IPS DF 4.7 (cell line): ENCODE data around the gene GPRC6A.
"Not testable (repeated sequence)": the region's sequence is repeated elsewhere in the genome, so short reads cannot be mapped to it uniquely, and the experiment has no call there.

Experiments used
- DNase-seq: peaks from one replicate; pipeline ENCODE4 v3.0.0-alpha.2; 2013; ENCODE audit warnings: low spot score; ENCODE audit errors: extremely low read depth

Gene GPRC6A, protein sequence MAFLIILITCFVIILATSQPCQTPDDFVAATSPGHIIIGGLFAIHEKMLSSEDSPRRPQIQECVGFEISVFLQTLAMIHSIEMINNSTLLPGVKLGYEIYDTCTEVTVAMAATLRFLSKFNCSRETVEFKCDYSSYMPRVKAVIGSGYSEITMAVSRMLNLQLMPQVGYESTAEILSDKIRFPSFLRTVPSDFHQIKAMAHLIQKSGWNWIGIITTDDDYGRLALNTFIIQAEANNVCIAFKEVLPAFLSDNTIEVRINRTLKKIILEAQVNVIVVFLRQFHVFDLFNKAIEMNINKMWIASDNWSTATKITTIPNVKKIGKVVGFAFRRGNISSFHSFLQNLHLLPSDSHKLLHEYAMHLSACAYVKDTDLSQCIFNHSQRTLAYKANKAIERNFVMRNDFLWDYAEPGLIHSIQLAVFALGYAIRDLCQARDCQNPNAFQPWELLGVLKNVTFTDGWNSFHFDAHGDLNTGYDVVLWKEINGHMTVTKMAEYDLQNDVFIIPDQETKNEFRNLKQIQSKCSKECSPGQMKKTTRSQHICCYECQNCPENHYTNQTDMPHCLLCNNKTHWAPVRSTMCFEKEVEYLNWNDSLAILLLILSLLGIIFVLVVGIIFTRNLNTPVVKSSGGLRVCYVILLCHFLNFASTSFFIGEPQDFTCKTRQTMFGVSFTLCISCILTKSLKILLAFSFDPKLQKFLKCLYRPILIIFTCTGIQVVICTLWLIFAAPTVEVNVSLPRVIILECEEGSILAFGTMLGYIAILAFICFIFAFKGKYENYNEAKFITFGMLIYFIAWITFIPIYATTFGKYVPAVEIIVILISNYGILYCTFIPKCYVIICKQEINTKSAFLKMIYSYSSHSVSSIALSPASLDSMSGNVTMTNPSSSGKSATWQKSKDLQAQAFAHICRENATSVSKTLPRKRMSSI

DNA sequence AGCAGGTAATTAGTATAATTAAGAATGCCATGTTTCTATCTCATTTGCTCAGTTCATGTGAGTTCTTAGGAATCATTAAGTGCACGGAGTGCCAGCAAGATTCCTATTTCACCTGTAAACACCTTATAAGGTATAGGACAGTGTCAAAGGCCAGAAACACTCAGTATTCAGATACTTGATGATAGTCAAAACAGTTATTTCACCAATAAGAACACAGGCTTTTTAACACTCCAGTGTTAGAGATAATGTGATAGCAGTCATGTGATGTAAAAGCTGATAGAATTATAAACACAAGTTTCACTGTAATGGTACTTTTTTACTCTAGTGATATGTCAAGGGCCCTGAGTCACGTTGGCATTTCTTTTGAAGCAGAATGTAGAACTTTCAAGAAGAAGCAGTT lies at the start of gene GPRC6A:
Gene GPRC6A, minus strand, starts transcription at position 101 of the 400 bp plus-strand sequence. Its CDS starts 70 bp downstream, at position 31.
- no peak for DNase-seq

DNA sequence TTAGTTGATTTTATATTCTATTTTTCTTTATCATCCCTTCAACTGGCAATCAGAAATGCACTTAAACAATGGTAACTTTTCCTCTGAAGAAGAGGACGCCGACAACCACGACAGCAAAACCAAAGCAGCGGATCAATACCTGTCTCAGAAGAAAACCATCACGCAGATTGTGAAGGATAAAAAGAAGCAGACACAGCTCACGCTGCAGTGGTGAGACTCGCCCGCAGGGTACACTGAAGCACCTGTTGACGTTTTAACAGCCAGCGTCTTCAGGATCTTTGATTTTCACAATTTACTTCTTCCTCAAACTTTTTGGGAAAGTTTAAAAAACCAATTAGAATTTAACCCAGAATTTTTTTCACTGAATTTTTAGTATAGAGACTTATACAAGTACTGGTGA lies 48.9 kb upstream of the GPRC6A start:
- DNase-seq: no peak

DNA sequence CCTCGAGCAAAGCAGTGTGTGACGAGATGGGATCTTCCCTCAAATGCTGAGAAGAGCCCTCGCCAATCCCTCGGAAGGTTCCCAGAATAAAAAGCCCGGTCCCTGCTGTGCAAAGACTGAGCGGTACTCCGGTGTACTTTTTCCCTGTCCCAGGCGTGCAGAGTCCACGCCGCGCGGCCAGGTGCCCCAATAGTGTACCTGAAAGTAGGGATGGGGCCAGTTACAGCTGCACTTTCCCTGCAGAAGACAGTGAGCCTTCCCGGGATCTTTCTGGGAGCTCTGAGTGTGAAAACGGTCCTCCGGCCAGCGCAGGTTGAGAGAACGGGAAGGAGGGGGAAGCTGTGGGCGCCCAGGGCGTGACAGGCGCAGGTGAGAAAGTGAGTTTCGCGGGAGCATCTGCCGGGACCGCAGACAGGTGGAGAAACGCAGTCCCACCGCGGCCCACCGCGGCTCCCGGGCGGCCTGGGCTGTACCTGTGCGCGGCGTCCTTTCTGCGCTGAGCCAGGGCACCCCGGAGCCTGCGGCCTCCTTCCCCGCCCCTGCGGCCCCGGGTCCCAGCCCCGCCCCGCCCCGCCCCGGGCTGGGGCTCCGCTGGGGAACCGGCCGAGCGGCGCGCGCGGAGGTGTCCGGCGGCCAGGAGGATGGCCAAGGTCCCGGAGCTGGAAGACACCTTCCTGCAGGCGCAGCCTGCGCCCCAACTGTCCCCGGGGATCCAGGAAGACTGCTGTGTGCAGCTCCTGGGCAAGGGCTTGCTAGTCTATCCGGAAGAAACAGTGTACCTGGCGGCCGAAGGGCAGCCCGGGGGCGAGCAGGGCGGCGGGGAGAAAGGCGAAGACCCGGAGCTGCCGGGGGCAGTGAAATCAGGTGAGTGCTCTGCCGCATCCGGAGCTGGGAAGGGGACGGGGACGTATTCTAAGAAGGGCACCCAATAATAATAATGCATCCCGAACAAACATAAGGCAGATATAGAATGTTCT lies 48.0 kb upstream of the GPRC6A start, which contains the start of gene RFX6:
Gene RFX6, plus strand, starts transcription at position 608 of the 977 bp plus-strand sequence. Its CDS starts 34 bp downstream, at position 642.
- no peak for DNase-seq

DNA sequence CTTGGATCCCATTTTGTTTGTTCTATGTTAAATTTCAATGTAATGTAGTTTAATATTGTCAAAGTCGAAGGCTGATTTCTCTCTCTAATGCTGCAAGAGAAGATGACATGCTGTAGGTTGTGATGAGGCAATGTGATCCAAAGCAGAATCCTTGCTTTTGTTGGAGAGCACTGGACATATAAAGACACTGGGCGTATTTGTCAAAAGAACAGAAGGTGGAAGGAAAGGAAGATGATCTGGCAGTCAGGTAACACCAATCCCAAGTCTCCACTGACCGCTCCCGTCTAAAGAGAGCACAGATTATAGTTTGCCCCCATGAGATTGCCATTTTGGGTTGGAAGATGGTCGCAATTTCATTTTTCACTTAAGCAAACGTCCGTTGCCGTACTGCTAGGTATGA lies 47.2 kb upstream of the GPRC6A start:
- DNase-seq: no peak

DNA sequence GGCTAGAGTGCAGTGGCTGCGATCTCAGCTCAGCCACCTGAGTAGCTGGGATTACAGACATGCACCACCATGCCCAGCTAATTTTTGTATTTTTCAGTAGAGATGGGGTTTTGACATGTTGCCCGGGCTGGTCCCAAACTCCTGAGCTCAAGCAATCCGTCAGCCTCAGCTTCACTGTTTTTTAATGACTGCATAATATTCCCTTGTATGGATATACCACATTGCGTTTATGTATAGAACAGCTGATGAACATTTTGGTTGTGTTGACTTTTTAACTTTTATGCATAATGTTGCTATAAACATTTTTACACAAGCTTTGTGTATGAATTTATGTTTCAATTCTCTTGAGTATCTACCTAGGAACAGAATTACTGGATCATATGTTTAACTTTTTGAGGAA lies 43.9 kb upstream of the GPRC6A start:
- no peak for DNase-seq

DNA sequence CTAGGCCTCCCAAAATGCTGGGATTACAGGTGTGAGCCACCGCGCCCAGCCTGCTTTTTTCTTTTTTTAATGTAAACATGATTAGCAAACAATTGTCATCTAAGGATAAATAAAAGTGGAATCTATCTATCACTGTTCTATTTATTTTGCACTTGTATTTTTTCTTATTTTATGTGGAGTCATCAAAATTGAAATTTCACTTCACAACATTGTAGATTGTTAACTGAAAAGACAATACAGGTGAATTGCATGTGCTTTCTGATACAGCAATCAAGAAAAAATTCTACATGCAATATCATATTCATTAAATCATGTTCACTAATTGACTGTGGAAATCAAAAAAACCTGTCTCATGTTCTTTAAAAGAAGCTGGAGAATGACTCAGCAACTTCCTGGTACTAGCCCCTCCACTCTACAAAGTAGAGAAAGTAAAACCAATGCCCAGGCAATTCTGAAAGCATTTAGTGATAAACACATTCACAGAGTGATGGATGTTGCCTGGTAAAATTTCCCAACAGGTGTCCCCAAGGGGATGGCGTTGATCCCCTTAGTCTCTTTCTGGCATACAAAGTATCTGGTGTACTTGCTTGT lies 37.5 kb upstream of the GPRC6A start:
- no peak for DNase-seq

DNA sequence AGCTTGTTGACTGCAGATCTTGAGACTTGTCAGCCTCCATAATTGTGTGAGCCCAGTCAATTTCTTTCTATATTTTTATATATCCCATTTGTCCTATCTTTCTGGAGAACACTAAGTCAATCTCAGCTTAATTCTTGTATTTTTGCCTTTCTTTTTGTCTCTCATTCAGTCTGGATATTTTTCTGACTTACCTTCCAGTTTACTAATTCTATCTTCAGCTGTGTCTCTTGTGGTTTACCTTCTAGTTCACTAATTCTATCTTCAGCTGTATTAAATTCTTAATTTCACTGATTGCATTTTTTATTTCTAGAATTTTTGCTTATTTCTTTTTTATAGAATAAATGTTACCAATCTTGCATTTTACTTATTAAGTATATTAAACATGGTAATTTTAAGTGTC lies 30.4 kb upstream of the GPRC6A start:
- DNase-seq: no peak

DNA sequence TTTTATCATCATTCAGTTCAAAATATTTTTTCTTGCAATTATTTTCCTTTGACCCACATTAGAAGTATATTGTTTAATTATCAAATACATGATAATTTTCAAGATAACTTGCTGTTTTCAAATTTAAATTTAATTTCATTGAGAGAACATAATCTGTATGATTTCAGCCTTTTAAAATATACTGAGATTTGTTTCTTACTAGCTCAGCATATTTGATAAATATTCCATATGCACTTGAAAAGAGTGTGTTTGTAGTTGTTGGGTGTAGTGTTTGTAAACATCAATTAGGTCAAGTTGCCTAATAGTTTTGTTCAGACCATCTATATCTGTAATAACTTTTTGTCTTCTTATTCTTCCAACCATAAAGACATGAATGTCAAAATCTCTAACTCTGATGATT lies 29.2 kb upstream of the GPRC6A start:
- DNase-seq: no peak

DNA sequence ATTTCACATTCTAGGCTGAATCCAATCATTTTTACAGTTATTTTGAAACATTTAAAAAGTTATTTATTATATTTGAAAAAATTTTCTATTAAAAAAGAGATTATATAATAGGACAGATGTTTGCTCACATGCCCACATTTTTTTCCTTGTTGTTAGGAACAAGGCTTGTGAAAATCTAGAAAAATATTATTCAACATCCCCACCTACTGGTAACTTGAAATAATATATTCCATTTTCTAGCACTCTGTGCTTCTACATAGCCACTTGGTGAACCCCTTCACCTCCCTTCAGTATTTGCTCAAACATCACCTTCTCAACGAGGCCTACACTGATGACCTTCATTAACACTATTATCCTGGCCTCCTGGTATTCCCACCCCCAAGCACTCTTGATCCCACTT lies 18.3 kb upstream of the GPRC6A start:
- DNase-seq: no peak

DNA sequence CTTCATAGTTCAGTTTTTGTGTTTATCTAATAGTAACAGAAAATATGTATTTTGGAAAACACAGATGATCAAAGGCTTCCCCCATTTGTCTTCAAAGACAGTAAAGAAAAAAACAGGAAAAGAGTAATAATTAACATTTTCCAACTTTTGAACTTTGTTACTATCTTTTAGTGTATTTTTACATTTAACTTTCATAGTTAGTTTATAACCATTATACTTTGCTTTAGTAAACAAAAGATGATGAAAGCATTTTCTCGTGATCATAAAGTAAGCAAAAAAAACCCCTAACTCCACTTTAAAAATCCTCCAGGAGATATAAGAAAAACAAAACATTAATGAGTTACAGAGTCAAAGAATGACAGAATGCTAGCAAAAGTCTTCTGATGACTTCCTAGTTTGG lies 13.6 kb upstream of the GPRC6A start:
- DNase-seq: no peak

DNA sequence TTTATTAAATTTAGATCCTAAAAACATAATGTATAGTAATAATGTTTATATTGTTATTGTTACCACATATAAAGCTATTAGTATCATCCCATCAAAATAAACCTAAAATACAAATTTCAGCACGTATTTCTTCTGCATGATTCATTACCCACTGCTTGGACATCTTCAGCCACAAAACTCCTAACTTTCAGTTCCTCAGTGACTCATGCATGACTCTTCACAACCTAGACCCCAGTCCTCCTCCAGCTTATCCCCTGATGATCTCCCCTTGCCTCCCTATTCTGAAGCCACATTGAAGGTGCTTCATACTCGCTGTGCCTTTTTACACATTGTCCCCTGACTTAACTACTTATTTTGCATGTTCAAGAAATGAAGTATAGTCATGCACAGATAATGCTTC lies 11.2 kb upstream of the GPRC6A start:
- no peak for DNase-seq

DNA sequence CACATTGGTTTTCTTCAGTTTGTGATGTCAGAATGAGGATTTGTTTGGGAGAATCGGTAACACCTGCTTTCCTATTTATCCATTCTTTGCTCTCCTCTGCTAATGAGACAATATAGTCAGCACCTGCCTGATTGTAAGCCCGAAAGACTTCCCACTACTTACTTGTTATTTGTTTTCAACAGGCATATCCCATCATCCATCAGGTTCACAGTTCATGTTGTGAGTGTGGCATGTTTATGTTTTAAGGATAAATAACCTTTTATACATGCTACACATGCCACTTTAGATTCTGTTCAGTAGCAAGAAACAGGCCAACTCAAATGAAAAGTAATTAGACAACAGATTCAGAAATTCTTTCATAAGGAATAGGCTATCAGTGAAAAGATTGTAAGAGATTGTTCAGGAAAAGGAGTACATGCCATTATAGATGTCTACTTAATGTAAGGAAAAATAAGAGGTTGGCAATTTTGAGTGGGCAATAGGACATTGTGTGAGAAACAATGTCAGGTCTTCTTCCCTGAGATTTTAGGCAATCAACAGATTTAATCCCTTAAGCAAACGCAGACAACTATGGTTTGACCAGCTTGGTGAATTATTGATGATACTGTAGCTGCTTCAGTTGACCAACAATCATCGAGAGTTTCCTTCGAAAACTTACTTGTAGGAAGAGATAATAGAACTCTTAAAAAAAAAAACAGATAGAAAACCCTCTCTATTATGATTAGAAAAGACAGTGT lies 7.9 kb upstream of the GPRC6A start:
- no peak for DNase-seq

DNA sequence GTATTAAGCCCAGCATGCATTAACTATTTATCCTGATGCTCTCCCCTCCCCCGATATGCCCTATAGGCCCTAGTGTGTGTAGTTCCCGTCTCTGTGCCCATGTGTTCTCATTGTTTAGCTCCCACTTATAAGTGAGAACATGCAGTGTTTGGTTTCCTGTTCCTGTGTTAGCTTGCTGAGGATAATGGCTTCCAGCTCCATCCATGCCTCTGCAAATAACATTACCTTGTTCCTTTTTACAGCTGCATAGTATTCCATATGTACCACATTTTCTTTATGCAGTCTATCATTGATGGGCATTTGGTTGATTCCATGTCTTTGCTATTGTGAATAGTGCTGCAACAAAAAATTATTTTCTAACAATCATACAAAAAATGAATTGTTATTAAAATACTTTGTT lies 5.6 kb upstream of the GPRC6A start:
- not testable (repeated sequence) for DNase-seq

DNA sequence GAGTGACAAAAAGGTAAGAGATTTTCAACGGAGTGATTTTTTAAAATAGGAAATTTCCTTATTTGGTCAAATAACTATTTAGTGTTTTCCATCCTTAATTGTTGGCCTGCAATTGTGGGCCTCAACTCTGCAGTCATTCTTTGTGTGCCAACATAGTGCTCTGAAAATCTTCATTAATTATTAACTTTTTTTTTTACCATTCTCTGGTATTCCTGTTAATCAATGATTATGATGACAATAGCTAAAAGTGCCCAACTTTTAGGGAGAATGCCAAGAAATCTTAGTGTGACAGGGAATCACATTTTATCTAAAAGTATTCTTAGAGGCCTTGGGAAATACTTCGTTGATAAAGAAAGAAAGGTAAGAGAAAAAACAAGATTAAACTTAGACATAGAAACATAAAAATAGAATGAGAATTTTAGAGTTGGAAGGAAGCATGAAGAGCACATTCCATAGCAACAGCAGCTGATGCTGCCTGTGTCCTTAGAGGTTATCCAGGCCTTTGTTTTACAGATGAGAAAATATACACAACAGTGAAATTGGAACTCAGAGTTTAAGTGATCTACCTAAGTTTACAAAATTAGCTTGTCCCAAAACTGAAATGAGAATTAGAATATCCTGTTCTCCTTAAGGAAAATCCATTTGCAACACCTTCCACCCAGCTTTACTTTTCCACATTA lies 1.2 kb downstream of the GPRC6A start:
- no peak for DNase-seq

DNA sequence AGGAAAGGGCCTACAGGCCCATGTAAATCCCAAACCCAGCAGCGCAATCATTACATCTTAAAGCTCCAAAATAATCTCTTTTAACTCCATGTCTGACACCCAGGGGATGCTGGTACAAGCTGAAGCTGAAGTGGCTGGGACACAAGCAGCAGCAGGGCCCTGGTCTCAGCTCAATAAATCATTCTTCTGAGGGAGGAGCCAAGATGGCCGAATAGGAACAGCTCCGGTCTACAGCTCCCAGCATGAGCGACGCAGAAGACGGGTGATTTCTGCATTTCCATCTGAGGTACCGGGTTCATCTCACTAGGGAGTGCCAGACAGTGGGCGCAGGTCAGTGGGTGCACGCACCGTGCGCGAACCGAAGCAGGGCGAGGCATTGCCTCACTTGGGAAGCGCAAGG lies 12.5 kb downstream of the GPRC6A start:
- DNase-seq: not testable (repeated sequence)

DNA sequence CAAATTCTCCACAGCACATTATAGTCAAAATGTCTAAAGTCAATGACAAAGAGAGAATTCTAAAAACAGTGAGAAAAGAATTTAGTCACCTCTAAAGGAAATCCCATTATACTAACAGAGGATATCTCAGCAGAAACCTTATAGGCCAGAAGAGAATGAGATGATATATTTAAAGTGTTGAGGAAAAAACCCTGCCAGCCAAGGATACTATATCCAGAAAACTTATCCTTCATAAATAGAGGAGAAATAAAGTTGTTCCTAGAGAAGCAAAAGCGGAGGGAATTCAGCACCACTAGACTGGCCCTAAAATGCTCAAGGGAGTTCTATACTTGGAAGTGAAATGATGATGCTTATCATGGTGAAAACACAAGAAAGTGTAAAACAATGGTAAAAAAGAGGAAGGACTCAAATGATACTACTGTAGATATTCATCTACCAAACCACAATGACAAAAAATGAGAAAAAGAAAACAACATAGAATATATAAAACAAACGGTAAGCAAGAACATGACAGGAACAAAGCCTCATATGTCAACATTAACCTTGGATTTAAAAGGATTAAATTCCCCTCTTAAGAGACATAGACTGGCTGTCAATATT lies 16.7 kb downstream of the GPRC6A start:
- DNase-seq: no peak

DNA sequence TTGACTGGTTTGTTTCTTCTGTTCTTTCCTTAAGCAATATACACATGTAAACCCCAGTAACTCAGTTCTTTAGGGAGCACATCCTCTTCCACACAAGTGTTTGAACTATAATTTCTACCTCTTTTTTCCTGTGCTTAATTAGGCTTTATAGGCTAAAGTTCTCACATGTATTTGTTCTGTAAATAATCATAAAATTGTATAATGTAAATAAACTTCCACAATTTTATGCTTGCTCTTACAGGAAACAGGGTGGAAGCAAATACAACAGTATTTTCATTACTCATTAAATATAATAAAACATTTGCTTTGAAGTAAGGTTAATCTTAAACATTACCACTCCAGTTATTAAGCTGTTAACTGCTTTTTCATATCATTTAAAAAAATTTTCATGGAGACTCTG lies 26.9 kb downstream of the GPRC6A start:
- DNase-seq: no peak

DNA sequence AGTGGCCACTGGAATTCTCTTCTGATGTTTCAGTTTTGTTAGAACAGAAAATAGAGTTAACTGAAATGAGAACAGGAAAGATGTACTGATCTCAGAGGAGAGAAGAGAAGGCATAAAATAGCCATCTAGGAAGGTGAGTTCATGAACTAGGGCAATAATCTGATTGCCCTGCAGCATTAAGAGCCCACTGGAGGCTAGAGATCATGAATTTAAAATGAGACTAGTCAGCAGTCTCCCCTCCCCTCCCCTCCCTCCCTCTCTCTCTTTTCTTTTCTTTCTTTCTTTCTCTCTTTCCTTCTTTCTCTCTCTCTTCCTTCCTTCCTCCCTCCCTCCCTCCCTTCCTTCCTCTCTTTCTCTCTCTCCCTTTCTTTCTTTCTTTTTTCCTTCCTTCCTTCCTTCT lies 28.9 kb downstream of the GPRC6A start:
- no peak for DNase-seq

DNA sequence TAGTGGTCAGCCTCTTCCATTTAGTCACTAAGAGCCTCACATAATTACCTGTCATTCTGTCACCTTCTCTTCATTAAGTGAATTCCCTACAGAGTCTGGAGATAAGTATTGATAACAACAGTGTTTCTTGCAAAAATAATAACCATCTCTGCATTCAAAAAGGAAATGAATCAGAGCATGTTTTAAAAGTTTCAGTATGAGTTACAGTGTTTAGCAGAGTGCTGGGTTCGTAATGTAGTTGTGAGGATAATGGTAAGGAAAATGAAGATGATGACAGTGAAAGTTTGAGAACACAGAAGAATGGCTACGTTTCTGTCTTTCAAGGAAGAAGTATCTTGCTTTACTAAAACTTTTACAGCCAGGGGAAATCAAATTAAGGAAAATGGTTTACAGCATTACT lies 31.3 kb downstream of the GPRC6A start:
- no peak for DNase-seq
